ENCODE data around the gene PSMC3. TPM values are rescaled to one million over a fixed set of nuclear protein-coding genes. Genes with fewer than 3 reads are reported as not detected.

PSMC3 gene
- total and polyA plus RNA-seq, 11 donors = 121 to 258 (median 156) TPM

- Histone ChIP-seq H3K27ac (no peak overlapping the region), H3K4me1 (peaks cover 0 to 10% (median 0%) of the 10 kb centered on the region in 12 donors), H3K27me3 (no peaks in the 10 kb centered on the region), H3K9me3 (no peaks in the 10 kb centered on the region), H3K4me3 (no peak overlapping the region), H3K36me3 (no peaks in the 10 kb centered on the region)
- DNase-seq (peak in 1 of 5 donors; percentile 30), ATAC-seq (no peak)
- intact Hi-C loops (cut with DNase I) = no loop called here
- TF ChIP-seq POLR2A (IDR thresholded peaks at IDR 0.05) = no peak
- no peak for TF ChIP-seq CTCF (IDR thresholded peaks at IDR 0.05)
- 86 to 91% (median 89%) methylated on average over 9 of the region's 9 CpGs for WGBS, 4 donors
Observed at GRCh38 chr11:47431356-47432083, 5.3 kb upstream of the PSMC3 start.

- H3K9me3 ChIP-seq = no peaks in the 10 kb centered on the region
- no peak overlapping the region for H3K27ac ChIP-seq
- 58 to 65% (median 63%) methylated on average over 5 of the region's 5 CpGs for WGBS, 4 donors
- no peaks in the 10 kb centered on the region for H3K36me3 ChIP-seq
- no peak overlapping the region for H3K4me3 ChIP-seq
- no peak for DNase-seq
- intact Hi-C loops (cut with DNase I) = no loop called here
- no peak for ATAC-seq
- no peaks in the 10 kb centered on the region for H3K27me3 ChIP-seq
- TF ChIP-seq CTCF (IDR thresholded peaks at IDR 0.05) (no peak), POLR2A (IDR thresholded peaks at IDR 0.05) (no peak)
- peaks cover 0 to 12% (median 3%) of the 10 kb centered on the region in 12 donors for H3K4me1 ChIP-seq
Observed at GRCh38 chr11:47430524-47430923, 4.3 kb upstream of the PSMC3 start.

GRCh38 chr11:47425611-47426010 is 628 bp downstream of the PSMC3 start:
- peaks cover 5 to 25% (median 14%) of the 10 kb centered on the region in 12 donors for H3K4me1 ChIP-seq
- H3K36me3 ChIP-seq = peaks cover 3 to 45% (median 43%) of the 10 kb centered on the region in 9 donors
- 0% methylated on average over 14 of the region's 14 CpGs for WGBS, 4 donors
- TF ChIP-seq CTCF (IDR thresholded peaks at IDR 0.05) (no peak), POLR2A (IDR thresholded peaks at IDR 0.05) (no peak)
- no peak for ATAC-seq
- H3K9me3 ChIP-seq = no peaks in the 10 kb centered on the region
- peak overlapping the region; percentile 81 to 96 (median 92) for H3K27ac ChIP-seq
- intact Hi-C loops (cut with DNase I) = loop anchor here in 2 of 10 donors (1.0 to 10.0 kb wide), 4 partner anchors 17 to 251 kb away; partner anchors contain the start of genes SLC39A13 (in 2 of the 2), ARFGAP2 (in 1 of the 2) and CELF1 (in 1 of the 2)
- H3K4me3 ChIP-seq = peak overlapping the region; percentile 69 to 97 (median 84)
- peak in 1 of 5 donors; percentile 7 for DNase-seq
- H3K27me3 ChIP-seq = no peaks in the 10 kb centered on the region

GRCh38 chr11:47418454-47419259 is 7.6 kb downstream of the PSMC3 start:
- Histone ChIP-seq H3K9me3 (no peaks in the 10 kb centered on the region), H3K27ac (no peak overlapping the region), H3K4me3 (no peak overlapping the region), H3K36me3 (peaks cover 3 to 88% (median 82%) of the 10 kb centered on the region in 9 donors), H3K27me3 (no peaks in the 10 kb centered on the region), H3K4me1 (peaks cover 7 to 37% (median 22%) of the 10 kb centered on the region in 12 donors)
- TF ChIP-seq CTCF (IDR thresholded peaks at IDR 0.05) (no peak), POLR2A (IDR thresholded peaks at IDR 0.05) (no peak)
- no peak for ATAC-seq
- intact Hi-C loops (cut with DNase I) = no loop called here
- DNase-seq = peak in 1 of 5 donors; percentile 24
- 74 to 82% (median 81%) methylated on average over 22 to 23 of the region's 23 CpGs for WGBS, 4 donors

Data from heart left ventricle (tissue), 16 donors.